Inferior parietal cortex (tissue), 1 donor: ENCODE measurements around the gene ENC1.
"Not testable (repeated sequence)": the region's sequence is repeated elsewhere in the genome, so short reads cannot be mapped to it uniquely, and the experiment has no call there.

ENCODE experiments used
- DNase-seq: peaks from one replicate; pipeline ENCODE4 v3.0.0-alpha.2; 2016; ENCODE audit errors: extremely low spot score

Gene ENC1, protein sequence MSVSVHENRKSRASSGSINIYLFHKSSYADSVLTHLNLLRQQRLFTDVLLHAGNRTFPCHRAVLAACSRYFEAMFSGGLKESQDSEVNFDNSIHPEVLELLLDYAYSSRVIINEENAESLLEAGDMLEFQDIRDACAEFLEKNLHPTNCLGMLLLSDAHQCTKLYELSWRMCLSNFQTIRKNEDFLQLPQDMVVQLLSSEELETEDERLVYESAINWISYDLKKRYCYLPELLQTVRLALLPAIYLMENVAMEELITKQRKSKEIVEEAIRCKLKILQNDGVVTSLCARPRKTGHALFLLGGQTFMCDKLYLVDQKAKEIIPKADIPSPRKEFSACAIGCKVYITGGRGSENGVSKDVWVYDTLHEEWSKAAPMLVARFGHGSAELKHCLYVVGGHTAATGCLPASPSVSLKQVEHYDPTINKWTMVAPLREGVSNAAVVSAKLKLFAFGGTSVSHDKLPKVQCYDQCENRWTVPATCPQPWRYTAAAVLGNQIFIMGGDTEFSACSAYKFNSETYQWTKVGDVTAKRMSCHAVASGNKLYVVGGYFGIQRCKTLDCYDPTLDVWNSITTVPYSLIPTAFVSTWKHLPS

DNA sequence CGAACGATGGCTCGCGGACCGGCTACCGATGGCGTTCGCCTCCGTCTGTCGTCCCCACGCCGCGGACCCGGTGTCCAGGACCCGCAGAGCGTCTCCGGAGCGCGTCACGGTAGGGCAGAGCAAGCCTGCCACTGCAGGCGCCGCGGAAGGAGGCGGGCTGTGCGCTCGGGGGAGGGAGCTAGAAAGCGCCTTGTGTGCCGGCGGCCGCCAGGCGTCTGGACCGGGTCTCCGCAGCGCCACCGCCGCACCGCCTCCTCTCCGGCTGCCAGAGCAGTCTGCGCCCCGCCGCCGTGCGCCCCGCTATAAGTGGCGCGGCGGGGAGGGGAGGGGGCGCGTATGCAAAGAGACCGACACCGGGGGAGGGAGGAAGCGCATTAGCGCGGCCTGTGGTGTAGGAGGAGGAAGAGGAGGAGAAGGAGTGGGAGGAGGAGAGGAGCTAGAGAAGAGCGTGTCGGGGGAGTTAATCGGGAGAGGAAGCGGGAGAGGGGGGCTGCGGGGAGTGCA lies at the start of gene ENC1:
ENC1 (minus strand) TSS at position 279 of the 504 bp plus-strand sequence. CDS start 4,243 bp downstream, outside the sequence.
- DNase-seq = peak; percentile 66

DNA sequence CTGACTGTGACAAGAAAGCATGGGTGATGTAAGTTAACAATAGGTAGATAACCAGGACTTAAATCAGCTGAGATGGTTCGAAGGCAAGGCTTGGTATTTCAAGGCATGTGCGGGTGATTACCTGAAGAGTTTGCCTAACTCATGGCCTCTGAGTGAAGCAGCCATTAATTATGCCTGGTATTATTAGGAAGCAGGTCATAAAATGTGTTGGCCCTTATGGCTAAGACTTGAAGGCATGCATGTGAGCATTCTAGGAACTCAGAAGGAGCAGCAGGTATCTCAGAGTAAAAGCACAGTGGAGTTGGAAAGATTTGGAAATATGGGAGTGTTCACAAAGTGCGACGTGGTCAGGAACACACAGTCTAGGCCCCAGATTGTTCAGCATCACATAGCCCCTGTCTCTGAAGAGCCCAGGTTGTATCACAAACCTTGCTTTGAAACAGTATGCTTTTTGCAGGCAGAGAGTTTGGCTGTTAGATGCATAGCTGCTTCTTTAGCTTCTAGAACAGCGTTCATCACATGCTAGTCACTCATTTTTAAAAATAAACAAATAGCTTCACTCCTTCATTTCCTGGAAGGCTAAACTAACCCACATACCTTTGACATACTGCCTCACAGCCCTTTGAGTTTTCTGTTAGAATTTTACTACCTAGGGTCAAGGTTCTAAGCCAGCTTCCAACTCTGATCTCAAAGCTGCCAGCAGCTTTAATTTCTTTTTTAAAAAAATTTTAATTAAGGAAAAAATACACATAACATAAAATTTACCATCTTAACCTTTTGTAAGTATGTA lies 46.6 kb upstream of the ENC1 start:
- DNase-seq = no peak

DNA sequence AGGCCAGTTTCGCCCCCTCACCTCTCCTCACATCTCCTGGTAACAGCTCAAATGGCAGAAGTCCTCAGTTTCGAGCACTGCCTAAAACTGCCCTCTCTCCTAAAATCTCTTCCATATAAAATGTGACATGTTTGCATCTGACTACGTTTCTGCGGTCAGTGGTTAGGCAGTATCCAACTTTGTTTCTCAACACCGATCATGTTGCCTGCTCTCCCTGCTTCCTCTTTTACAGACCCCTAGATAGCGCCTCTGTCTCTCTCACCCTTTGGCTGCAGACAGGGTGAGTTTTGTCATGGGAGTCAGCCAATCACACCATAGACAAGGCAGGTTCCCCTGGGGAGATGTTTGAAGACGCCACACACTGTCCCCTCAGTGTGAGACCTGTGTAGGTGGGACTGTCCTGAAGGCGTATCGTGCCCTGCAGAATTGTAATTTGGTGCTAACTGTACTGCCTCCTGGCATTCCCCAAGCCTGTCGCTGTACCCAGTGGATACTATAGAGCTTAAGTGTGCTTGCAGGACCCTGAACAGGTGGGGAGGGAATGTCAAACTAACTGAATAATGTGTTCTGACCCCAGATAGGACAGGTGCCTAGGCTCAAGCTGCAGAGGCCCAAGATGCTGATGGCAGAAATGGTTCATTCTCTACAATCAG lies 45.6 kb upstream of the ENC1 start:
- DNase-seq = peak; percentile 27

DNA sequence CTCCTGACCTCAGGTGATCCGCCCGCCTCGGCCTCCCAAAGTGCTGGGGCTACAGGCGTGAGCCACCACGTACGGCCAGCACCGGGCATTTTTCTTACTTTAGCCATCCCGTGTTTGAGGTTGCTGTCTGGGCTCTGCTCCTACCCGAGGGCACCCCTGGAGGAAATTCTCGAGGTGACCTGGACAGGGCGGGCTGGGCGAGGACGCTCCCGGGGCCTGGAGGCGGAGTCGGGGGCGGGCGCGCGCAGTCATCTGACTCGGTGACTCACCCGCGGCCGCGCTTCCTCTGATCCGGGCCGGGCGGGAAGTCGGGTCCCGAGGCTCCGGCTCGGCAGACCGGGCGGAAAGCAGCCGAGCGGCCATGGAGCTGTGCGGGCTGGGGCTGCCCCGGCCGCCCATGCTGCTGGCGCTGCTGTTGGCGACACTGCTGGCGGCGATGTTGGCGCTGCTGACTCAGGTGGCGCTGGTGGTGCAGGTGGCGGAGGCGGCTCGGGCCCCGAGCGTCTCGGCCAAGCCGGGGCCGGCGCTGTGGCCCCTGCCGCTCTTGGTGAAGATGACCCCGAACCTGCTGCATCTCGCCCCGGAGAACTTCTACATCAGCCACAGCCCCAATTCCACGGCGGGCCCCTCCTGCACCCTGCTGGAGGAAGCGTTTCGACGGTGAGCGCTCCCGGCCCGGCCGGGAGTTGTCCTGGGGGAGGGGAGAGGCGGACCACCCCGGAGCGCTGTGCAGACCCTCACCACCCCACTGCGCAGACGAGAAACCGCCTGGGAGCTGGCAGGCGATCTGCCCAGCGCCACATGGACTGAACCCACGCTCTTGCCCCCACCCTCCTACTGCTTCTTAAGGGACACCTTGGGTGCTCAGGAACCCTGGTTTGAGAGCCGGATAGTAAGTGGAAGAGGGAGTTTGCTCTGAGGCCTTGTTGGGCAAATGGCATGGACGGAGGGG lies 44.6 kb upstream of the ENC1 start, which contains the start of gene HEXB:
HEXB (plus strand) TSS at position 334 of the 952 bp plus-strand sequence; CDS start at position 362, 28 bp downstream.
- peak; percentile 74 for DNase-seq

DNA sequence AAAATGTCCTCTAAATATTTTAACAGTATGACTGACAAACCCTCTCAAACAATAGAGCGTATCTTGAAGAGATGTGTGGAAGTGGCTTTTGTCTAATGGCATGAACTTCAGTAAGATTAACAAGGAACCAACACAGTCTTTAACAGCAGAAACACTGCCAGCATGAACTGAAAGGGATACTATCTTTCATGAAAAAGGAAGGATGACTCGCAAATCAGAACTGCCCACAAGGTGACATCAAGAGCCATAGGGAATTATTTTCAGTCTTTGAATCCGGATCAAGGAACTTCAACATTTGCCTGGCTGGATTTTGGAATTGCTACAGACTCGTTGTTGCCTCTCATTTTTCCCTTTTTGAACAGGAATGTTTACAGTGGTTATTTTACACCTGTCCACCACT lies 39.4 kb upstream of the ENC1 start:
- DNase-seq = no peak

DNA sequence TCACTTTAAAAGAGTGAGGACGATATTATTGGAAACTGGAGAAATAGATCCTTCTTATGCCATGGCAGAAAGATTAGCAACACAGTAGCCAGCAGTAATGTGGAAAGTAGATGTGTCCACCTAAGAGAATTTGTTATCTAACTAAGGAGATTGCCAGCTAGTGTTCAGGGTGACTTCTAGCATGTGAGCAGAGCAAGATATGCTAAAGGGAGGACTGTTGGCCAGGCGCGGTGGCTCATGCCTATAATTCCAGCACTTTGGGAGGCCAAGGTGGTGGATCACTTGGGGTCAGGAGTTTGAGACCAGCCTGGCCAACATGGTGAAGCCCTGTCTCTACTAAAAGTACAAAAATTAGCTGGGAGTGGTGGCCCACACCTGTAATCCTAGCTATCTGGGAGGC lies 38.8 kb upstream of the ENC1 start:
- DNase-seq = not testable (repeated sequence)

DNA sequence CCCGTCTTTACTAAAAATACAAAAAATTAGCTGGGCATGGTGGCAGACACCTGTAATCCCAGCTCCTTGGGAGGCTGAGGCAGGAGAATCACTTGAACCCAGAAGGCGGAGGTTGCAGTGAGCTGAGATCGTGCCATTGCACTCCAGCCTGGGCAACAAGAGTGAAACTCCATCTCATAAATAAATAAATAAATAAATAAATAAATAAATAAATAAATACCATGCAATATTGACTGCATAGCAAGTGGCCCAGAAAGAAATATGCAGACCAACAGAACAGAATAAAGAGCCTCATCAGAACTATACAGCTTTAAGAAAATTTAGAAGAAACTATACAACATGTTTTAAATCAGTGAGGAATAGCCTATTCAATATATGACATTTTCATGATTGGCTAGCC lies 37.6 kb upstream of the ENC1 start:
- not testable (repeated sequence) for DNase-seq

DNA sequence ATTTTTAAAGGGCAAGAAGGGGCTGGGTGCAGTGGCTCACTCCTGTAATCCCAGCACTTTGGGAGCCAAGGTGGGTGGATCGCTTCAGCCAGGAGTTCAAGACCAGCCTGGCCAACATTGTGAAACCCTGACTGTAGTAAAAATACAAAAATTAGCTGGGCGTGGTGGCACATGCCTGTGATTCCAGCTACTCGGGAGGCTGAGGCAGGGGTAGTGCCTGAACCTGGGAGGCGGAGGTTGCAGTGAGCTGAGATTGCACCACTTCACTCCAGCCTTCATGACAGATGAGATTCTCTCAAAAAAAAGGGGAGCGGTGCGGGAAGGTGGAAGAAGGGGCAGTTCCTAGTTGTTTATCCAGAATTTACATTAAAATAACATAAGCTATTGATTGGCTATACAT lies 35.9 kb upstream of the ENC1 start:
- DNase-seq = not testable (repeated sequence)

DNA sequence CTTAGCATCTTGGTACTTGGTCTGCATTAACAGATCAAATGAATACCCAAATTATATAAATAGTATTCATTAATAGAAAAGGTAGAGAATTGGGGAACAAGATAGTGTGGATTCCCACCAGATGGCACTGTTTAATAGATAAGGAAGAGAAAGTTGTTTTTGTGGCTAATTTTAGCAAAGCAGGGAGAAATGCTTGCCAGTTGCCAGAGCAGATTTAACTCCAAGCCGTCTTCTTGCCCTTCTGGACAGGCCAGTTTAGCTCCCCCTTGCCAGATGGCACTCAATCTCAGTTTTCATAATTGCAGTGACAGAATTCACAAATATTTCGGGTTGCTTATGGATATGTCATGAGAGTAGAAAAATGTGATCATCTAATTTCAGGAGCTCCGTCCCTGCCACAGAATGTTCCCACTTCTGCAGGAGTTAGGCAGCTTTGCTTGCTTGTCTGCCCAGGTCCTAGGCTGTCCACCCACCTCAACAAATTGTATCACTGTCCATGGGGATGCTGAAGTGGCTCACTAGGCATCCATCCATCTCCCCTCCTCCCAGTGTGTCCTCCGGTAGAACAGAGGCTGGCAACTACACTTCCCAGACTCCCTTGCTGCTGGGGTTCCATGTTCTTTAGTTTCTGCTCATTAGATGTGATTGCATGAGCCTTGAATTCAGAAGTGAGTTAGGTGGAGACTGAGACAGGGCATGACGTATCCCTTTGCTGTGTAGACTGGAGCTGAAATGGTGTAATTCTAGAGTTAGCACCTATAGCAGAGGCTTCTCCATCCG lies 32.7 kb upstream of the ENC1 start:
- DNase-seq = peak; percentile 85

DNA sequence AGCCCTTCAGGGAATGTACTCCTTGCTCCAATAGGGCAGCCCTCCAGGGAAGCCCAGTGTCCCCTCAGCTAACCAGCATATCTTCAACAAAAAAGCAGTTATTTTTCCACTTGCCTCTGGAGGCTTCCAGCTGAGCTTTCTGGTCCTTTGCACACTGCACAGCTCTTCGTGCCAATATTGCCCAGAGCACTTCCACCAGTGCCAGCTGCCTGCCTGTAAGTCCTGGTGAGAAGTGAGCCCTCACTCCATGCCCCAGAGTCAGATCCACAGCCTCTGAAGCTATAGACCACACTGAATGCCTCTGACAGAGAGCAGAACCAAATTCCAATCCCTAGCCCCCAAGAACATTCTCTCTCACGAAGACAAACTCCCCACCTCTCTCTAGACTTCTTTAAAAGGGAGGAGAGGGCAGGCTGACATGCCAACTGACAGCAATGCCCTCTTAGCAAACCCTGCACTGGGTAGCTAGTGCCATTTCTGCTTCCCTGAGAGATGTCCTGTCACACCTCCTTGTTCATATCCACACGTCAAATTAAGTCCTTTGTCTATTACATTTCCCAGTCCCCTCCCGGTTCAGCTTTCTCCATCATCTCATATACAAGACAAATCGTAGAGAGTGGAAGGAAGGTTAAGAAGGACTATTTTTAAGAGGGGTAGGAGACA lies 31.8 kb upstream of the ENC1 start:
- no peak for DNase-seq

DNA sequence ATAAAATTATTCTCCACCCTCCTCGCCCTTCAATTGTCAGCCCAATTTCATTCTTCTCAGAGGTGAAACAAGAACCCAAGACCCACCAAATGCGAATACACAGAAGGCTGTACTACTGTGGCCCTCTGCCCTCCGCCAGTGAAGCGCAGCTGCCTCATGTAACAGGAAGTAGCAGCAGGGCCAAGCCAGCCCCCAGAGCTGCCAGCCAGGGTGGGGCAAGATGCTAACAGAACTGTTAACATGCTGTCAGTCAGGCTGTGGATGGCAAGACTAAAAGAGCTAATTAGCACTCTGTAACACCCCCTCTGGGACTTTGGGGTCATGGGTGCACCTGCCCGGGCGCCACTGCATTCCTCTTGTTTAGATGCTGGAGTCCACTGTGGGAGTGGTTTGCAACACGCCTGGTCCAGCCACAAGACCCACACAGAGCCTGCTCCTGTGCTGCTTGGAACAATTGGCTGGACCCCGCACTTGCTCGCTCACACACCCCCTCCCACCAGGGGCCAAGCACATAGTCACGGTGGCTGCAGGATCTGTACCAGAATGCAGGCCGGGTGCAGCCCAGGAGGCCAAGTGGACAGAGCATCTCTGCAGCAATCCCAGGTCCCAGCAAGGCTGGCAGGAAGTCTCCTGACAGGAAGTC lies 30.0 kb upstream of the ENC1 start:
- no peak for DNase-seq

DNA sequence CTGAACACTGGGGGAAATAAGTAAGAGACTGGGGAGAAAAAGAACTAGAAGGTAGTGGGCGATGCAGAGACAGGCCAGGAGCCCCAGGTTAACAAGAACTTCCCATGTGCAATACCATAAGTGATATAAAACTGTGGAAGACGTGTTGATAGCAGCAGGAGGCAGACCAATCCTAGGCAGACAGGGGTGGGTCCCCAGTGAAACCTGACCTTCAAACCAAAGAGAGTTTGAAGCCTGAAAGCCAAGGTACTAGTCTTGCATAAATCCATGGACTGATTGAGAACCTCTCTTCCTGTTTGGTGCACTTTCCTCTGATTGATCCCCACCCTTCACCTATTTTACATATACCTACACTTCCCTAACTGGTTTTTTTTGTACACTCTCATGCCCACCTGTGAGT lies 29.3 kb upstream of the ENC1 start:
- DNase-seq = no peak

DNA sequence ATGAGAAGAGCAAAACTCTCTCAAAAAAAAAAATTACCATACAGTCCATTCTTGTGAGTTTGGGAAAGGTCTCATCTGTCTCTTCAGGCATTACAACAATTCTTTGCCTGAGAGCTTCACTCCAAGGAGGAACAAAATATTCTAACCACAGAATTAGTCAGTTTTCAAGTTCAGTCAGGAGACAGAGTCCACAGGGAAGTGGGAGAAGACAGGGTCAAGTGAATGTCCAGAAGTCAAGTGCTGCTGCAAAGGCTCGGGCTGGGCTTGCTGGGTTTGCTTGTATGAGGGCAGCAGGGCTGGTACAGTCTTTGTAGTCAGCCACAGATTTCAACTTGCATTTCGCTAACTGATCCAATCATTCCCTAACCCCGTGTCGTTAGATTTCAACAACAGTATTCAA lies 26.9 kb upstream of the ENC1 start:
- DNase-seq = no peak

DNA sequence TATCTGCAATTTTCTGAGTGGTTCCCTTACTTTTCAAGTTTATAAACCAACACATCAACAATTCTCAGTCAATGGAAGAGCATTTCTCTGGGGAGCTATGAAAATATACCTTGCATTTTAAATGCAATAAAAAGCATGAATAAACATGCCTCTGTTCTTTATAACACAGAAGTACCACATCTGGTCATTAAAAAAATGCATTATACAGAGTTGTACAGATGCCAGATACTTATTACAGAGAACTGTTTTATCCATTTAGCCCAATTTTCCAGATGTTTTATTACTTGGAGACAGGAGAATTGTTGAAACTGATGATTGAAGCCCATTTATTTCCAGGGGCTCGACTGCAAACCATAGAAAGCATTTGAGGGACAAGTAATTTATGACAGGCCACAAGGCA lies 25.3 kb upstream of the ENC1 start:
- DNase-seq = no peak

DNA sequence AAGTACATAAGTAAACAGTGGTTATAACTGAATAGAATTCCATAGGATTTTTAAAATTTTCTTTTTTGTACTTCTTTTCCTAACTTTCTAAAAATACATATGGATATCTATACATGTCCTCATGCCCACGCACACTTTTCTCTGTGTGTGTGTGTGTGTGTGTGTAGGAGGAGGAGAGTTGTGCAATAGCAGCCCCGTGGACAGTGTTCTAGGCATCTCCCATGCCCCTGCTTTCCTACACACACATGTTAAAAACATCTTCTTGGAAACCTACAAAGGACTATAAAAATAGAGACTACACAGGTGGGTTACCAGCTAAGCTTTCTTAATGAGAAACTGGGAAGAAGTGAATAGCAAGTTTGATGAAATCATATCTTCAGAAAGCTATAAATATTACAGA lies 24.7 kb upstream of the ENC1 start:
- peak; percentile 26 for DNase-seq

DNA sequence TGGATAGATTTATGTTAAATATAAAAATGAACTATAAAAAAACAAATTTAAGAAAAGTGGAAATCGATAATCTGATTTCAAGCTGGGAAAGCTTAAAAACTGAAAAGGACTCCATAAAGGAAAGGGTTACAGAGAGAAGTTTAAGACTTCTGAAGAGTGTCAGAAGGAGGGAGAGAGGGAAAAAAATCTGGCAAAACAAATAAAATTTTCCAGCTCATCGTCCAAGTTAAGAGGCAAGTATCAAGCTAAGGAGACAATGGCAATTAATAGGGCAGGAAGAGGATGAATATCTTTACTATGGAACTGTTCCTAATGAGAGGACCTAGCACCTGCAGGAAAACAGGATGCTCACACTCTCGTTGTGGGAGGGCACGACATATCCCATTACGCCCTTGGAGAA lies 24.0 kb upstream of the ENC1 start:
- no peak for DNase-seq

DNA sequence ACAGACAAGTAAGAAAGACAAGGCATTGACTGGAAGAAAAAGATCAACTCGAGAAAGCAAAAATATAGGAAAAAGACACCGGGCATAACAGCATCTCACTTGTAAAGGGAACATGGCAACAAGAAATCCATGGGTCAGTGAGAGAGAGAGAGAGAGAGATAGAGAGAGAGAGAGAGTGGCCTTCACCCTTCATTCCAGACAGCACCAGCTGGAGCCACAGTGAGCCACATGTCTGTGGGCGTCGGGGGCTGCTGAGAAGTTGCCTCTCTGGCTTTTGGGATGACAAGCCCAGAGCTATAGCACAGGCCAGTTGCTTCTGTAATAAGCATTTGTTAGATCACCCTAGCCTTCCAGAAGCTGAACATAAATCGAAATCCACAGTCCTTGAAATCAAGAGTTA lies 20.3 kb upstream of the ENC1 start:
- DNase-seq = no peak

DNA sequence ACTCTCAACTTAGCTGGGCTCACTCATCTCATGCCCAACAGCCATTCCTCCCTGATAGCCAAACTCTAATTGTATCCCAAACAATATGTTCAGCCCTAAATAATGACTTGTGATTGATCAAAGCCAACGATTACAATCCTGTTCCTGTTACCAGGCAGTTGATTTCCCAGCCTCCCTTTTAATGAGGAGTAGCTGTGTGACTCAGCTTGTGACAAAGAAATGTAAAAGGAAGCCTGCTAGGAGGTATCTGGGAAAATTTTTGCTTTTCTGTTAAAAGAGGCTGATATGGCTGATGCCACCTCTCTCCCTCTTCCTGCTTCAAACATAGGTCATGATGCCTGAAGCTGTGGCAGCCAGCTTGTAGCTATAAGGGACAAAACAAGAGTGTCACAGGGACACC lies 19.6 kb upstream of the ENC1 start:
- no peak for DNase-seq

DNA sequence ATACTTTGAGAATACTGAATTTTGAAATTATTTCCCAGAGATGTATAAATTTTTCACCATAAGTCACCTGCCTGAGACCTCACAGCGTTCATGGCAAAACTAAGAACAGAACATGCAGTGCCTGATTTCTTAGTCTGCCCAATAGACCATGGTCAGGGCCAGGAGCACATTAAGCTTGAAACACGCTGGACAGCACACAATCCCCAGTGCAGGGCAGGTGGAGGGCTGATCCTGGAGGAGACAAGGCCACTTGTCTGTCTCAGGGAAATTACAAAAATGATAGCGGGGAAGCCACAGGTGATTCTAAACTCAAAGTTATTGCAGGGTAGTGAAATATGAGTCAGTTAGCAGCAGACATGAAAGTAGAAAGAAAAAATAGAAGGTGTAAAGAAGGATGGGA lies 18.6 kb upstream of the ENC1 start:
- no peak for DNase-seq
